Lower leg skin (tissue), 3 donors: ENCODE data around the gene LCN15.

ENCODE experiments used
- CTCF ChIP-seq, 3 donors: fragments of 450-650 bp; IDR thresholded peaks; one replicate each; pipeline ENCODE4 v1.5.1; 2016; ENCODE audit warnings: antibody characterized with exemption in 3 of 3, mild to moderate bottlenecking in 3 of 3, moderate library complexity in 2 of 3
- POLR2A ChIP-seq, 2 donors: fragments of 450-650 bp; IDR thresholded peaks; one replicate each; pipeline ENCODE4 v1.6.1; 2016 to 2017; ENCODE audit warnings: antibody characterized with exemption in 2 of 2, mild to moderate bottlenecking in 1 of 2, moderate library complexity in 1 of 2

DNA sequence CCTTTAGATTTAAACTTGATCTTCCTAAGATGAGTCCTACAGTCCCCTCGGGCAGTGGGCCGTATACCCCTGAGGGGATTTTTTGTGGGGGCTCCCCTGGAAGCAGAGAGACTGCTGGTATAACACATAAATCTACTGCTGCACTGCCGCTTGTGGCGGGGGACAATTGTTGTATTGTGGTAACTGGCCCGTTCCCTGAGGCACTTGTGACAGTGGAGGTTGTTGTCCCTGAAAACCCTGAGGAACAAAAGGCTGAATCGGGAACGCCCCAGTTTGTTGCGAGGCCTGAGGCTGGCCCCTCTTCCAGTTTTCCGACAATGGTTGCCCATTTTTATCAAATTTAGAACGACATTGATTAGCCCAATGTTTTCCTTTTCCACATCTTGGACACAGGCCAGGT is 22.1 kb upstream of the LCN15 start:
- no peak for TF ChIP-seq POLR2A (IDR thresholded peaks at IDR 0.05)
- TF ChIP-seq CTCF (IDR thresholded peaks at IDR 0.05), result no peak
